NOMO-1 treated with dmso at 0.1 percent for 144 hours (cell line): ENCODE data around the gene GARNL3.

Experiments
- DNase-seq: peaks from one replicate; lab custom pipeline; 2025; ENCODE audit not compliant: unreplicated experiment; lab: John Stamatoyannopoulos, UW

GARNL3 gene

GRCh38 chr9:127264462-127265219, at the start of gene GARNL3:
GARNL3 (plus strand) TSS chr9:127264774; CDS start chr9:127264878, 104 bp downstream.
- no peak for DNase-seq

- no peak for DNase-seq
These were observed 49.0 kb upstream of the GARNL3 start for GRCh38 chr9:127215268-127216209.

GRCh38 chr9:127216210-127216887, 48.2 kb upstream of the GARNL3 start:
- no peak for DNase-seq

- no peak for DNase-seq
These were observed 47.7 kb upstream of the GARNL3 start for GRCh38 chr9:127216888-127217217.

- DNase-seq = no peak
These were observed 45.8 kb upstream of the GARNL3 start for GRCh38 chr9:127218818-127219217.

GRCh38 chr9:127219520-127219919, 45.1 kb upstream of the GARNL3 start:
- DNase-seq = no peak

GRCh38 chr9:127221695-127222094, 42.9 kb upstream of the GARNL3 start:
- DNase-seq = no peak

GRCh38 chr9:127222388-127223095, 42.0 kb upstream of the GARNL3 start:
- no peak for DNase-seq

- no peak for DNase-seq
These were observed 41.3 kb upstream of the GARNL3 start for GRCh38 chr9:127223266-127223665.

GRCh38 chr9:127223810-127224177, 40.8 kb upstream of the GARNL3 start:
- no peak for DNase-seq

GRCh38 chr9:127224178-127224882, 40.2 kb upstream of the GARNL3 start:
- peak; percentile 70 for DNase-seq

GRCh38 chr9:127224883-127225739, 39.5 kb upstream of the GARNL3 start:
- peak; percentile 82 for DNase-seq

GRCh38 chr9:127225801-127226625, 38.6 kb upstream of the GARNL3 start:
- no peak for DNase-seq

GRCh38 chr9:127229691-127230417, 34.7 kb upstream of the GARNL3 start:
- no peak for DNase-seq

- DNase-seq = no peak
These were observed 32.9 kb upstream of the GARNL3 start for GRCh38 chr9:127231666-127232065.

- no peak for DNase-seq
These were observed 31.6 kb upstream of the GARNL3 start for GRCh38 chr9:127232833-127233549.

- no peak for DNase-seq
These were observed 31.0 kb upstream of the GARNL3 start for GRCh38 chr9:127233550-127233949.
